Measurements from ENCODE around the gene PRR33. TPM values are rescaled to one million over a fixed set of nuclear protein-coding genes. Genes with fewer than 3 reads are reported as not detected.

The PRR33 gene
- total RNA-seq, 1 donor from 2014 or later: not detected

- H3K27me3 Mint-ChIP-seq (ENCODE audit: low read depth, unreplicated experiment): peaks cover 10% of the 10 kb centered on the region
- no peak overlapping the region for H2AFZ ChIP-seq (ENCODE audit: low read depth, low read length)
- H3K27ac Mint-ChIP-seq (ENCODE audit: unreplicated experiment): no peak overlapping the region
- FAIRE-seq (no peak), DNase-seq (ENCODE audit: low read depth) (no peak)
- H3K4me2 ChIP-seq (ENCODE audit: low read length): no peak overlapping the region
- no peaks in the 10 kb centered on the region for H3K9me3 Mint-ChIP-seq (ENCODE audit: unreplicated experiment)
- H3K36me3 Mint-ChIP-seq (ENCODE audit: low read depth, unreplicated experiment): no peaks in the 10 kb centered on the region
- H3K79me2 ChIP-seq (ENCODE audit: insufficient read depth, low read length): no peaks in the 10 kb centered on the region
- H3K4me3 ChIP-seq (ENCODE audit: insufficient read depth, low read depth, low read length): no peak overlapping the region
- no peaks in the 10 kb centered on the region for H4K20me1 ChIP-seq (ENCODE audit: insufficient read depth, low read length)
- no peak for TF ChIP-seq EZH2 (IDR thresholded peaks at IDR 0.05; ENCODE audit: insufficient read depth, low read length)
- TF ChIP-seq CTCF (IDR thresholded peaks at IDR 0.05; ENCODE audit: insufficient read depth, low read depth, low read length): no peak
- H3K9me3 ChIP-seq (ENCODE audit: insufficient read depth, low read depth, low read length): no peaks in the 10 kb centered on the region
- H3K4me1 Mint-ChIP-seq (ENCODE audit: low read depth, unreplicated experiment): no peaks in the 10 kb centered on the region
- no peak overlapping the region for H3K9ac ChIP-seq (ENCODE audit: low read length)
- H3K36me3 ChIP-seq (ENCODE audit: insufficient read depth, low read length): no peaks in the 10 kb centered on the region
- peaks cover under 1% of the 10 kb centered on the region for H3K27me3 ChIP-seq (ENCODE audit: insufficient read depth, low read length)
- H3K4me1 ChIP-seq (ENCODE audit: insufficient read depth, low read length): no peaks in the 10 kb centered on the region
- H3K27ac ChIP-seq (ENCODE audit: low read depth, low read length): no peak overlapping the region
- no peak overlapping the region for H3K4me3 Mint-ChIP-seq (ENCODE audit: unreplicated experiment)
Observed at GRCh38 chr11:1916132-1916985, 24.7 kb upstream of the PRR33 start.

- Histone ChIP-seq H3K4me2 (ENCODE audit: low read length) (no peak overlapping the region), H3K4me1 (ENCODE audit: insufficient read depth, low read length) (no peaks in the 10 kb centered on the region), H3K27me3 (ENCODE audit: insufficient read depth, low read length) (no peaks in the 10 kb centered on the region), H2AFZ (ENCODE audit: low read depth, low read length) (no peak overlapping the region), H4K20me1 (ENCODE audit: insufficient read depth, low read length) (no peaks in the 10 kb centered on the region), H3K9ac (ENCODE audit: low read length) (no peak overlapping the region), H3K36me3 (ENCODE audit: insufficient read depth, low read length) (no peaks in the 10 kb centered on the region), H3K27ac (ENCODE audit: low read depth, low read length) (no peak overlapping the region), H3K79me2 (ENCODE audit: insufficient read depth, low read length) (no peaks in the 10 kb centered on the region), H3K4me3 (ENCODE audit: insufficient read depth, low read depth, low read length) (no peak overlapping the region), H3K9me3 (ENCODE audit: insufficient read depth, low read depth, low read length) (no peaks in the 10 kb centered on the region)
- Mint-ChIP-seq H3K4me3 (ENCODE audit: unreplicated experiment) (no peak overlapping the region), H3K9me3 (ENCODE audit: unreplicated experiment) (no peaks in the 10 kb centered on the region), H3K36me3 (ENCODE audit: low read depth, unreplicated experiment) (no peaks in the 10 kb centered on the region), H3K27me3 (ENCODE audit: low read depth, unreplicated experiment) (peaks cover 10% of the 10 kb centered on the region), H3K4me1 (ENCODE audit: low read depth, unreplicated experiment) (no peaks in the 10 kb centered on the region), H3K27ac (ENCODE audit: unreplicated experiment) (no peak overlapping the region)
- DNase-seq (ENCODE audit: low read depth) (no peak), FAIRE-seq (no peak)
- TF ChIP-seq CTCF (IDR thresholded peaks at IDR 0.05; ENCODE audit: insufficient read depth, low read depth, low read length): no peak
- no peak for TF ChIP-seq EZH2 (IDR thresholded peaks at IDR 0.05; ENCODE audit: insufficient read depth, low read length)
Observed at GRCh38 chr11:1915795-1916131, 24.1 kb upstream of the PRR33 start.

All from astrocyte (in vitro differentiated cells and primary cell).